HEK293 (cell line): Measurements from ENCODE around the gene CSN2.

Experiments used
- CTCF ChIA-PET: fragments of 350-600 bp; formaldehyde crosslinking; extraction: SDS; loops from one replicate; lab custom pipeline; 2021; ENCODE audit warnings: antibody characterized with exemption; lab: Yijun Ruan, JAX
- POLR2A ChIA-PET: fragments of 300-600 bp; formaldehyde crosslinking; extraction: SDS; loops from one replicate; lab custom pipeline; 2020; ENCODE audit warnings: antibody characterized with exemption, inconsistent platforms; lab: Yijun Ruan, JAX
- H3K27ac ChIP-seq: fragments of 200-500 bp; sonication (Bioruptor generic); 2 replicates; pipeline ENCODE4 v1.5.1; 2014; ENCODE audit warnings: low read depth, low read length, control low read depth, inconsistent platforms; ENCODE audit errors: extremely low read depth
- H3K36me3 ChIP-seq, 2 experiments: fragments of 200-500 bp in 1 of 2; sonication (Bioruptor generic) in 1 of 2; 1 replicate in 1 of 2; 2 replicates in 1 of 2; pipeline ENCODE4 v1.5.1; 2014 to 2017; ENCODE audit warnings: inconsistent platforms in 2 of 2, low read length in 2 of 2; ENCODE audit not compliant: control insufficient read depth in 2 of 2, insufficient read depth in 1 of 2
- H3K4me1 ChIP-seq: fragments of 200-500 bp; sonication (Bioruptor generic); 2 replicates; pipeline ENCODE4 v1.5.1; 2014; ENCODE audit warnings: mild to moderate bottlenecking, low read length, inconsistent platforms; ENCODE audit not compliant: control insufficient read depth, insufficient read depth
- H3K4me3 ChIP-seq: 2 replicates; pipeline ENCODE4 v1.5.1; 2011; ENCODE audit warnings: low read depth, mild to moderate bottlenecking, control low read depth, low read length, moderate library complexity
- H3K9me3 ChIP-seq: fragments of 200-500 bp; sonication (Bioruptor generic); 2 replicates; pipeline ENCODE4 v1.5.1; 2014; ENCODE audit warnings: low read depth, low read length, inconsistent platforms; ENCODE audit not compliant: control insufficient read depth, insufficient read depth
- AEBP2 ChIP-seq: fragments of 450-650 bp; formaldehyde crosslinking; IDR thresholded peaks from 2 replicates; pipeline ENCODE4 v1.5.1; 2016; ENCODE audit warnings: missing biosample characterization, missing genetic modification characterization, borderline replicate concordance
- ELK4 ChIP-seq: IDR thresholded peaks from 2 replicates; pipeline ENCODE4 v1.6.1; 2011; ENCODE audit warnings: mild to moderate bottlenecking, low read depth, low read length, borderline replicate concordance
- MZF1 ChIP-seq: fragments of 450-650 bp; formaldehyde crosslinking; IDR thresholded peaks from 2 replicates; pipeline ENCODE4 v1.5.1; 2017; ENCODE audit warnings: missing biosample characterization, missing genetic modification characterization, borderline replicate concordance
- OSR2 ChIP-seq: fragments of 450-650 bp; formaldehyde crosslinking; IDR thresholded peaks from 2 replicates; pipeline ENCODE4 v1.5.1; 2016; ENCODE audit warnings: missing biosample characterization, missing genetic modification characterization
- PRDM2 ChIP-seq: fragments of 450-650 bp; formaldehyde crosslinking; IDR thresholded peaks from 2 replicates; pipeline ENCODE4 v1.5.1; 2016; ENCODE audit warnings: missing biosample characterization, missing genetic modification characterization, borderline replicate concordance
- REST ChIP-seq: fragments of 450-650 bp; formaldehyde crosslinking; IDR thresholded peaks from 2 replicates; pipeline ENCODE4 v1.5.1; 2016; ENCODE audit warnings: missing biosample characterization, missing genetic modification characterization
- SETDB1 ChIP-seq: IDR thresholded peaks from one replicate; pipeline ENCODE4 v1.6.1; 2017; ENCODE audit warnings: mild to moderate bottlenecking, low read length, moderate library complexity, mixed read lengths; ENCODE audit not compliant: insufficient read length
- ZNF239 ChIP-seq: fragments of 450-650 bp; formaldehyde crosslinking; IDR thresholded peaks from 2 replicates; pipeline ENCODE4 v1.5.1; 2016; ENCODE audit warnings: missing biosample characterization, missing genetic modification characterization
- ZNF394 ChIP-seq: fragments of 450-650 bp; formaldehyde crosslinking; IDR thresholded peaks from 2 replicates; pipeline ENCODE4 v1.5.1; 2016; ENCODE audit warnings: missing biosample characterization, missing genetic modification characterization, mild to moderate bottlenecking, moderate library complexity, borderline replicate concordance
- ZNF426 ChIP-seq: fragments of 450-650 bp; formaldehyde crosslinking; IDR thresholded peaks from 2 replicates; pipeline ENCODE4 v1.5.1; 2017; ENCODE audit warnings: missing biosample characterization, missing genetic modification characterization, mild to moderate bottlenecking, inconsistent platforms, moderate library complexity
- ZNF518A ChIP-seq: fragments of 450-650 bp; formaldehyde crosslinking; conservative IDR thresholded peaks from 2 replicates; pipeline ENCODE4 v1.5.1; 2016; ENCODE audit warnings: low read depth, missing biosample characterization, missing genetic modification characterization
- ZNF660 ChIP-seq: fragments of 450-650 bp; IDR thresholded peaks from 2 replicates; pipeline ENCODE4 v1.5.1; 2018; ENCODE audit warnings: missing biosample characterization, mild to moderate bottlenecking, missing genetic modification characterization
- ZNF843 ChIP-seq: fragments of 450-650 bp; formaldehyde crosslinking; IDR thresholded peaks from 2 replicates; pipeline ENCODE4 v1.5.1; 2016; ENCODE audit warnings: missing biosample characterization, missing genetic modification characterization

The CSN2 gene

DNA sequence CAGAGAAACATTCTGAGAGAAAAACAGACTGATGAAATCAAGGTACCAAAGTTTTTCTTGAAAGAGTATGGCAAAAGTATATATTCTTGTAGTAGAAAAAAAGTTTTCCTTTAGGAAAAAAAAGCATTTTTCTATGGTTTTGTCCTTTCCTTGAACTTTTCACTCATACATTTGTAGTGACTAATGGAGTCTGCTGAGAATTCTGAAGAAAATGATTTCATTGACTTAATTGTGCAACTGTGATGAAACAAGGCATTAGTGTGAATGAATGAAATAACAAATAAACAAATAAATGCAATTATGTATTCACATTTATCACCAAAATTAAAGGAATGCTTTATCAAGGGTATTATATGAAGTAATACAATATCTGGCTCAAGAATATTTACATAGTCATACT, 29.0 kb downstream of the CSN2 start:
- H3K27ac ChIP-seq: no peak overlapping the region

GRCh38 chr4:69934150-69934549, 31.4 kb downstream of the CSN2 start:
- POLR2A ChIA-PET: no interaction called here
- Histone ChIP-seq H3K4me3 (no peak overlapping the region), H3K36me3 (no peaks in the 10 kb centered on the region), H3K4me1 (no peaks in the 10 kb centered on the region), H3K9me3 (no peaks in the 10 kb centered on the region), H3K27ac (no peak overlapping the region)
- CTCF ChIA-PET: no interaction called here
- TF ChIP-seq ZNF518A (tag by site-specific recombination): no peak
- no peak for TF ChIP-seq ZNF426 (tag by site-specific recombination)
- TF ChIP-seq ZNF660 (tag by site-specific recombination): no peak
- no peak for TF ChIP-seq ELK4
- TF ChIP-seq MZF1 (tag by site-specific recombination): no peak
- TF ChIP-seq PRDM2 (tag by site-specific recombination): no peak

More for the DNA sequence above, 29.0 kb downstream of the CSN2 start:
- Histone ChIP-seq H3K4me1 (no peaks in the 10 kb centered on the region), H3K9me3 (no peaks in the 10 kb centered on the region), H3K36me3 (no peaks in the 10 kb centered on the region), H3K4me3 (no peak overlapping the region)
- ChIA-PET POLR2A (no interaction called here), CTCF (no interaction called here)
- TF ChIP-seq ZNF394 (tag by site-specific recombination): no peak
- TF ChIP-seq ZNF239 (tag by site-specific recombination): no peak
- TF ChIP-seq ZNF843: no peak
- no peak for TF ChIP-seq AEBP2
- TF ChIP-seq REST: no peak
- no peak for TF ChIP-seq SETDB1
- TF ChIP-seq OSR2 (tag by site-specific recombination): no peak
